WI38 (cell line): ENCODE measurements around the gene MT1B.

Experiments
- H3K4me3 ChIP-seq: 2 replicates; pipeline ENCODE4 v1.5.1; 2011; ENCODE audit warnings: low read depth, mild to moderate bottlenecking, control low read depth, low read length
- CTCF ChIP-seq: IDR thresholded peaks from 2 replicates; pipeline ENCODE4 v1.5.1; 2012; ENCODE audit warnings: low read depth, mild to moderate bottlenecking, control low read depth, low read length

MT1B gene

DNA sequence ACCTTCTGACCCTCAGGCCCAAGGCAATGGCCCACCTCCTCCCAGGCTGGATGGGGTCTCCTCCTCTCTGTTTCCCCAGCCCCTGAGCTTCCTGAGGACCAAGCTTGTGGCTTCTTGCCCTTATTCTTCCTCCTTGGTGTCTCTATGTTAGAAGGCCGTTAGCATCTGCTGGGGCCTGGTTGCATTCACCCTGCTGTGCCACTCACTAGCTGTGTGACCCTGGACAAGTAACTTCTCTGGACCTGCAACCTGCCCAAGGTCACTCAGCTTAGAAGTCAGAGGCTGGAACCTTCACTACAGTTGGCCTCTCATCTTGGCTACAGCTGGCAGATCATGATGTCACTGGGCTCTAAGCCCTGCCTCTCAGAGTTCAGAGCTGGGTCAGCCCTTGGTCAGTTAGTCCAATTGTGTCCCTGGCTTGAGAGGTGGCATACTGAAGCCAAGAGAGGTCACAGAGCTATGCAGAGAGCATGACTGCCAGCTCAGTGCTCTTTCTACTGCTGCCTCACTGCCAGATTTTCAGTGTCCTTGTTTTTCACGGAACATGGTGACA is 40.3 kb upstream of the MT1B start:
- TF ChIP-seq CTCF: no peak
- H3K4me3 ChIP-seq: no peak overlapping the region

GRCh38 chr16:56613706-56614105 is 38.0 kb upstream of the MT1B start:
- H3K4me3 ChIP-seq: peak overlapping the region; percentile 20; the same call in 1 of the 2 replicates
- TF ChIP-seq CTCF: no peak

DNA sequence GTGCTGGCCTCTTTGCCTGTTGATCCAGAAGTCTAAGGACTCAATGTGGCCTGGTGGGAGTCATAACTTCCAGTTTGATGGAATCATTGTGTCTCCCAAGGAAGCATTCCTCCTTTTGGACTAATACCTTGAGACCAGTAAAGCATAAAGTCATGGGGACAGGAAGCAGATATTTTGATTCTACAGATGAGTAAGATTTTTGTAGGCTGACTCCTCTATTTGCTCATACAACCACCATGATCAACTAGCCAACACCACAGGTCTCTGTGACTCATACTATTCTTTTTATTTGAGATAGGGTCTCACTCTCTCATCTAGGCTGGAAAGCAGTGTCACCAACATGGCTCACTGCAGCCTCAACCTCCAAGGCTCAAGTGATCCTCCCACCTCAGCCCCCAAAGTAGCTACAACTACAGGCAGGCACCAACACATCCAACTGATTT is 37.1 kb upstream of the MT1B start:
- TF ChIP-seq CTCF: no peak
- H3K4me3 ChIP-seq: no peak overlapping the region

DNA sequence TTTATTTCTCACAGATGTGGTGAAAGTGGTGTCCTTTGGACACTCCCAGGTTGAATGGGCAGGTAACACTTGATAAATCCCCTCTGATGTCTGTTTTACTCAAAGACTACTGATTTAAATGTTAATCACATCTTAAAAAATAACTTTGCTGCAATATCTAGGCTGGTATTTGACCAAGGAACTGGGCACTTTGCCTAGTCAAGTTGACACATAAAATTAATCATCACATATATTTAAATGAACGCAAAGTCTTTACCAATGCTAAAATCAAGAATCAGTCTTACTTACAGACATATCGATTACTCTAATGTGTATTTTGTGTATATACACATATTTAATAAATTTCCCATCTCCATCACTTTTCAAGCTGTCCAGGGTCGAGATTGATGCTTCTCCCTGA is 36.3 kb upstream of the MT1B start:
- H3K4me3 ChIP-seq: no peak overlapping the region
- no peak for TF ChIP-seq CTCF

- no peak overlapping the region; the same call in 1 of the 2 replicates for H3K4me3 ChIP-seq
- no peak for TF ChIP-seq CTCF
Measured at GRCh38 chr16:56616608-56617211, 35.0 kb upstream of the MT1B start.

DNA sequence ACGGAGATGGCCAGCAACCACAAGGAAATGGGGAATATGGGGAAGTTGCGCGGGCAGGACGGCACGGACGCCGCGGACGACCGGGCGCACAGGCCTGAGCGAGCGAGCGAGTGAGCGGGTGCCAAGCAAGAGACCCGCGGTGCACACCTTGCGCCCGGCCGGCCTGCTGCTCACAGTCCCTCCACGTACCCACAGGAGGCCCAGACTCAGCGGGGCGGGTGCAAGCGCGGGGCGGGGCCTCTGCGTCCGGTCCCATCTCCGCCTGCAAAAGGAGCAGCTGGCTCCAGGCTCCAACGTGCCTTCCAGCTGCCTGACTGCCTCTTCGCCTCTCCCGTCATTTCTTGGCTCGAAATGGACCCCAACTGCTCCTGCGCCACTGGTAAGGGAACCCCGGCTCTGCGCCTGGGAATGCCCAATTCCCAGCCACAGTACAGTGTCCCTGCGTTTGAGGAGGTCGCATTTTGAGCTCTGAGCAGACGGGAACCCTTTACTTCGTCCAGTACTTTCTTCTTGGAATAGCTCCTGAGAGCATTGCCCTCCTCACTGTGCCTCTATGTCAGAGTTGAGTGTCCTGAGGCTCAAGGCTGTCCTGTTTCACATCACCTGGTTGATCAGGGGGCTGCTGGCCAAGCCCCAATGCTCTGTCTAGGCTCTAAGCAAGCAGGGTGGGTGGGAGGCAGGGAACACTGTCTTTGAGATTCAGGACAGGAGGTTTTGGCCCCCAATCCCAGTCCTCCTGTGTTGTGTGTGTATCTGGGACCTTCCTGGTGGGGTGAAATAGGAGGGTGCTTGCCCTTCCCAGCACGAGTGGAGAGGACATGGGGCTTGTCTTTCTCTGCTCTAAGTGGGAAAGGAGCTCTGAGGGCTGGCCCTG is 34.2 kb upstream of the MT1B start:
- peak overlapping the region; percentile 55 for H3K4me3 ChIP-seq
- no peak for TF ChIP-seq CTCF

DNA sequence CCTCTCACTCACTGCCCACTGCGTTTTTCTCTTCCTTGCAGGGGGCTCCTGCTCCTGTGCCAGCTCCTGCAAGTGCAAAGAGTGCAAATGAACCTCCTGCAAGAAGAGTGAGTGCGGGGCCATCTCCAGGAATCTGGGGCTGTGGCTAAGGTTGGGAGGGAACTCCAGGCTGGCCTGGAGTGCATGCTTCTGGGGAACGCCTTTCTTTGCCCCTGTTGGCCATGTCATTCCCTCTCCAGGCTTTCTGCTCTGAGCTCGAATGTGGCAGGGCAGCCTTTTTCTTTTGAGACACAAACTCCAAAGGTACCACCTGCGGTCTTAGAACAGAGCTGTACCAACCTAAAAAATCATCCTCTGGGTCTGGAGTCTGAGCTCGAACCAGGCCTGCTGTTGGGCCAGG is 33.5 kb upstream of the MT1B start:
- peak overlapping the region; percentile 55 for H3K4me3 ChIP-seq
- no peak for TF ChIP-seq CTCF
